GM21786 (cell line): ENCODE data around the gene EFS.

ENCODE experiments used
- ATAC-seq: cut with Tn5 transposase; IDR thresholded peaks from one replicate; pipeline ENCODE4 v1.9.1; 2021; ENCODE audit not compliant: unreplicated experiment

EFS gene

DNA sequence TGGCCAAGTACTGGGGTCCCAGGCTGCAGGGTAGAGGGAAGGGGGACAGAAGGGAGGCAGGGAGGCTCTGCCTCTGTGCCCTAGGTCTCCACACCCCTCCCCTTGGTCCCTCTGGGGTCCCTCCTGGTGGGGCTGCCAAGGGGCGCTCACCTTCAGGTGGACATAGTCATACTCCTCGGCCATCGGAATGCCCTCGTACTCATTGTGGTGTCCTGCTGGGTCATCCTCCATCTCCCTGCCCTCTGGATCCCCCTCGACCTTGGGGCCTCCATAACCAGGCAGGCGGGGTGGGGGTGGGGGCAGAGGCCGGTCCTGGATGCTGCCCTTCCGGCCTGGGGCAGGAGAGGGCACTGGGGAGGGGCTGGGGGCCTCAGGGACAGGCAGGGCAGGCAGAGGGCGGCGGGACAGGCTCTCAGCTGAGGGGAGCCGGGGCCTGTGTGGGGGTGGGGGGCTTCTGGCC lies 5.8 kb downstream of the EFS start:
- ATAC-seq: no peak

DNA sequence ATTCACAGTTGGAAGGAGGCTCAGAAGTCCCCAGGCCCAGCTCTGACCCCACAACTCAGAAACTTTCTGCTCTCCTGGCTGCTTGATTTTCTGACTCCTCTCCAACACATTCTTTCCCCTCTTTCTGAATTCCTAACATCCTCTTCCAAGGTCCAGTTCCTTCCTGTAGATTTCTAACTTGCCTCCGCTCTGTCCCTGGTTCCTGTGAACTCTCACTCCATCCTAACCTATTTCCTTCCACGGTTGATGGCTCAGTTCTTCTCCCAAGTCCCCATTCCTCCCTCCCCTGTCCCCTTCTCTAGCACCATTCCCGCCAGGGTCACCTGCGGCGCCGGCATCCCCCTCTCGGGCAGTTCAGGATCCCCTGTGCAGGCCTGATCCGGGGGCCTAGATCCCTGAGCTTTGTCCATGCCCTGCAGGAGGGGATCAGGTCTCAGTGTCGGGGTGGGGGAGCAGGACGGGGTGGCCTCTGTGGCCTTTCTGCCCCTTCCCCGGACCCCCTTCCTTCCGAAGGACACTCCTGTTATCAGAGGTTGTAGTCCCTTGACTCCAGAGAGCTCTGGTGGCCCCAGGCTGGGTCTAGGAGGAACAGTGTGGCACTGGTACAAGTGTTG lies 6.3 kb downstream of the EFS start:
- no peak for ATAC-seq

DNA sequence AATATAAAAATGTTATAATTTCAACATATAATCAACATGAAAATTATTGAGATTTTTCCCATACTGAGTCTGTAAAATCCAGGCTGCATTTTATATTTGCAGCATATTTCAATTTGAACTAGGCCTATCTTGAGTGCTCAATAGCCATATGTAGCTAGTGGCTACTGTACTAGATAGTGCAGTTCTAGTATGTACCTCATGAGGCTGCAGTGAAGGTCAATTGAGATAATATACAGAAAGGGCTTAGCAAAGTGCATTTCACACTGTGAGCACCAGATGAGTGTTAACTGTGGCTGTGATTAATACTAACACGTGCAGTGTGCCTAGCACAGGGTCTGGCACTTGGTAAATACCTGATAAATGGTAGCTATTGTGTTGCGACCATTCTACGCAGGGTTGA lies 6.9 kb downstream of the EFS start:
- no peak for ATAC-seq

DNA sequence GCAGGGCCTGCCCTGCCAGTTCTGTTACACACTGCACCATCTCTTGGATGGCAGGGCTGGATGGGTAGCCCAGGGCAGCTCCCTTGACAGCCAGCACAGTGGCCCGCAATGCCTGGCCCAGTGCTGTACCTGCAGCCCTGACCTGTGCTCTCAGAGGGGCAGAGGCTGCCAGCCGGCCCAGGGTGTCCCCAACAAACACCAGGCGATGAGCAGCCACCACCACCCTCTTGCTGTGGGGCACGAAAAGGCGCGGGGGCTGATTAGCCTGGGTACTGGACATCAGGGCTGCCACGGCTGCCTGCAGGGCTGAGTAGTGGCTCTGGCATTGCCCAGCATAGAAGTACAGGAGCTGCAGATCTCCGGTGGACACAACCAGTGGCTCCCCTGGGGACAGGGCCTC lies 7.7 kb downstream of the EFS start:
- ATAC-seq: no peak

DNA sequence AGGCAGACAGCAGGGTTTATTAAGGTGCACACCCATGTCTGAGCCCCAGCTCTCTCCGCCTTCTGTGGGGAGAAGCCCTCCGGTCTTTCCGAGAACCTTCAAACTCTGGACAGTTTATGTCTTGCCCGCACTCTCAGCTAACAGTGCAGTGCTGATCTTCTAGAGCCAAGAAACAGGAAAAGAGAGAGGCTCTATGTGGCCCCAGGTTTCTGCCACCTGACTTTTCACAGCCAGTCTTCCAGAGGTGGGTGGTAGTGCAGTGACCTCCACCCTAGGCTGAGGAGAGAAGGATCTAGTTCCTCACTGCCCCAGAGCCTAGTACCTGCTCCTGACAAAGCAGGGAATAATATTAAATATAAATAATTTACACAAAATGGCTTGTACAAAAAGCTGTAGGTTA lies 8.3 kb downstream of the EFS start:
- no peak for ATAC-seq

DNA sequence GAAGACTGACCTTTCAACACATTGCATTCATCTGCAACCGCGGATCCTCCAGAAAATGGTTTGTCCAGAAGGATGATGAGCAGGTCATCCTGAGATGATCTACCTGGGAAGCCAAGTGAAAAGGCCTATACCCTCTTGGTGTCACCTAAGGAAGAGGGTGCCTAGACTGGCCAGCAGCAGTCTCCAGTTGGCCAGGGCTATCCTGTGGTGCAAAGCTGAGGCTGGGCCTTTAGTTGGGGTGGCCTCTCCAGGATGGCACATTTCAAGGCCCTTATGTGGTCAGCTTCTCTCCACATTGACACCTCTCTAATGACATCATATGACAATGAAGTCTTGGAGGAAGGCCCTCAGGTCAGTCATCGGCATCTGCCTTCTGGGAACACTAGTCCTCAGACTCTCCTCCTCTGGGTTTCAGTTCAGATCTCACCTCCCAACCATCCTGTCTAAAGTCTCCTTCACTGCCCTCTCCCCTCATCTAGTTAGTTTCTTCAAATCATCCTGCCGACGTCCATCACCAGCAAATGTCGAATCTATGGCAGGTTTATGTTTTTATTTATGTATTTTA lies 9.0 kb downstream of the EFS start:
- no peak for ATAC-seq

DNA sequence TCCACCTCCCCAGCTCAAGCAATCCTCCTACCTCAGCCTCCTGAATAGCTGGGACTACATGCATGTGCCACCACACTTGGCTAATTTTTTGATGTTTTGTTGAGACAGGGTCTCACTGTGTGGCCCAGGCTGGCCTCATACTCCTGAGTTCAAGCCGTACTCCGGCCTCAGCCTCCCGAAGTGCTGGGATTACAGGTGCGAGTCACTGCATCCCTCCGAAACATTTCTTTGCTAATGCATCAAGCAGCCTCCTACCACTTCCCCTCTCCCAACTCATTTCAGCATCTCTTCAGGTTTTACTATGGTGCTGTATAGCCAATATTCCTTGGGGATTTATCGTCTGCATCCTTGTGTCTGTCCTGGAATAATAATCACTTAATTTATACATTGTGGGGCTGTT lies 10.0 kb downstream of the EFS start:
- ATAC-seq: no peak

DNA sequence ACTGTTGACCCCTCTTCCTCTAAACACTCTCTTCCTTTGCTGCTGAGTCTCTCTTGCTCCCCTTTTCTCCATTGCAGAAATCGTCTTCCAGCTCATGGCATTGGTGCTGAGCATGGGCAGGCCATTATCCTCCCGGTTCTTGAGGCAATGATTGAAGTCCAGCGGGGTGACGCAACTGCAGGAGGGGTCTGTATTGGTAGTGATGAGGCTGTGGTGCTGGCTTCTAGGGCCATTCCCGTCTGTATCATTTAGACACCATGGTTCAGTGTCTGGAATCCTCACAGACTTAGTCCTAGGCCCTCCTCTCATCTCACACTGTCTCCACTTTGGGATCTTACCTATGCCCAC lies 11.6 kb downstream of the EFS start:
- no peak for ATAC-seq

DNA sequence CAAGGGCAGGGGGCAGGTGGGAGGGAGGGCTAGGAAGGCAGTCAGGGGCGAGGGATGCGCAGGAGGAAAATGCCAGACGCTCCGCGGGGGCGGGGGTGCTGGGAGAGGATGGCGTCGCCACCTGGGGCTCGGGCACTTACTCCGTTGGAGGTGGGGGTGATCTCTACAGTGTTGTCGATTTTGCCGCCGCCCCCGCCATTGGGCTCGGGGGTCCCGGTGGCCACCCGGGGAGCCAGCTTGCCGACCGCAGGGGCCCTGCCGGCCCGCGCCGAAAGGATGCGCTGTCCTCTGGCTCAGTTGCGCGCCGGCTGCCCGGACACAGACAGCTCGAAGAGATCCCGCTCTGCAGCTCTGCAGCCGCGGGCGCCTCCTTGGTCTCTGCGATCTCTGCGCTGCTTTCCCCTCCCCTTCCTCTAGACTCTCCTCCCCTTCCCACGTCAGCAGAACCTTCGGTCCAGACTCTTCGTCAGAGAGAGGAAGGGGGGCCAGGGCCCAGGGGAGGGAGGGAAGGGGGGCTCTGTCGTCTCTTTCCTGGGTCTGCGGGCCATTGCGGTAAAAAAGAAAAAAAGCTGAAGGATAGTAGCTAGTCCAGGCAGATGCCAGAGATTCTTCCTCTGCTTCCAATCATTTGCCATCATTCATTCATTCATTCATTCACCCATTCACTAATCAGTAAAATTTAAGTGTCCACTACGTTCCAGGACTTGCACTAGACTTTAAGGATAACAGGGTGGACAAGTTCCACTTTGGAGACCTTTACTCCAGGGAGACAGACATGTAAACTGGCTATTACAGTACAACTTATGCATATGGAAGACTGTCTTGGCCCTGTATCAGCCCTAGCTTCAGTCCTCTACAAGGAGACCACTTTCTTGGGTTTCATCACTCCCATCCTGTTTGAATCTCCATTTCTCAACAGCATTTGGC lies 12.2 kb downstream of the EFS start, which contains the start of gene SLC22A17:
Gene SLC22A17, minus strand, starts transcription at position 382 of the 927 bp plus-strand sequence.
- no peak for ATAC-seq

DNA sequence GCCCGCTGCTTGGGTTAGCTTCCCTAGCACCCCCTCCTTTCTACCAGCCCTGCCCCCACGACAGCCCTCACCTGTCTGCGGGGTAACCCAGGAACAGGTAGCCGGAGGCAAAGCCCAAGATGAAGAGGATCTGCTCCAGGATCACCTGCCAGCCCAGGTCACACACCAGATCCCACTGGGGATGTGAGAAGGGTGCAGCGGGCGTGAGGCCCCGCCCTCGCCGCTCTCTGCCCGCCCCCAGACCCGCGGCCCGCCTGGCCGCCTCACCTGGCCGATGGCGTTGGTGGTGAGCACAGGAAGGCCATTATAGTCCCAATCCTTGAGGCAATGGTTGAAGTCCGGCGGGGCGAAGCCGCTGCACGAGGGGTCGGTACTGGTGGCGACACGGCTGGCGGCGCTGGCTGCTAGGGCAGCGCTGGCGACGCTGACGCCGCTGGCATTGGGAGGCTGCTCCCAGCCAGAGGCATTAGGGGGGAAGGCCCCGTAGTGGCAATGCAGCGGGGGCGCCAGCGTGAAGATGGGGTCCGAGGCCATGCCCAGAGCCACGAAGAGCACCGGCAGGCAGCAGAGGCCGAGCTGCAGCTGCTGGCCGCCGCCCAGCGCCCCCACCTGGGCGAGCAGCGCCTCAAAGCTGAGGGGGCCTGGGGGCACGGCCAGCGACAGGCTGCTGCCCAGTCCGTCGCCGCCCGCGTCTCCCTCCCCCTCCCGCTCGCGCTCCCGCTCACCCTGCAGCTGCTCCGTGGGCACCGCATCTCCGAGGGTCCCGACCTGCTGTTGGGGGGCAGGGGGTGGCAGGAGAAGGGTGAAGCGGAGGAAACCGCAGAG lies 13.1 kb downstream of the EFS start:
- ATAC-seq: no peak

DNA sequence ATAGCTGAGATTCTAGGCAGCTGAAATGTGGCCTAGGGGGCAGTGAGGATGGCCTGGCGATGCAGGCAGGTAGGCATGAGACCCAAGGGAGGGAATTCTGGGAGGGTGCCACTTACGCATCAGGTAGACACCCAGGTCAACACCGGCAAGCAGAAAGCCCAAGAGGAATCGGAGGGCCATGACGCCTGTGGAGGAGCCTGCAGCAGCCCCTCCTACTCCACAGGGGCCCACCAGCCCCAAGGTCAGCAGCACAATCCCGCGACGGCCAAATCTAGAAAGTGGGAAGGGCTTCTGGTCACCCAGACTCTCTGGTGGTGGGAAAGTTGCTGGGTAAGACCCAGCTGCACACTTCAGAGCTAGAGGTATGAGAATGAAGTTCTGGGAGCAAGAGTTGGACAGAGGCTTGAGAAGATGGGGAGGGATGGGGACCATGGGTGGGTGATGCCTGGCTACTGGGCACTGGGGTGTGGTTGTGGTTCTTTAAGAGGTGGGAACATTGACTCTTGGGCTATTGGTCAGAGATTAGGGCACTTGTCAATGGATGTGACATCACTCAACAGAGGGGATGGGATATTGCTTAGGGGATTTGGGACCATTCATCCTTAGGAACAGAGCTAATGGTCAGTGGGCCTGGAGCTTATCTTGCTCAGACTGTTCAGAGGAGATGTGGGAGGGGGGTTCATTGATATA lies 15.7 kb downstream of the EFS start:
- ATAC-seq: no peak

DNA sequence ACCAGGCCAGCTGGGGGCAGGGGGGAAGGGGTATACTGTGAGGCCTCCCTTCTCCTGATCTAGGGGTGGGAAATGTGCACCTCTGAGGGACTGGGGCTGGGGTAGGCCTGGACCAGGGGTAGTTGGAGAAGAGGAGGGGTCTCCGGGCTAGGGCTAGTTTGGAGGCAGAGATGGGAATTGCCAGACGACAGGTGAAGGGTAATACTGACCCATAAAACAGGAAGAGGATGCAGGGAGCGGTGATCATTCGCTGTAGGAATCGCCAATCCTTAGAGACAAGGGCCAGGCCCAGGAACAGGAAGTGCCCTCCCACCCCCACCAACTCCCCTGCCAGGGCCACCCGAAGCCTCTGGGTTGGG lies 16.7 kb downstream of the EFS start:
- no peak for ATAC-seq

DNA sequence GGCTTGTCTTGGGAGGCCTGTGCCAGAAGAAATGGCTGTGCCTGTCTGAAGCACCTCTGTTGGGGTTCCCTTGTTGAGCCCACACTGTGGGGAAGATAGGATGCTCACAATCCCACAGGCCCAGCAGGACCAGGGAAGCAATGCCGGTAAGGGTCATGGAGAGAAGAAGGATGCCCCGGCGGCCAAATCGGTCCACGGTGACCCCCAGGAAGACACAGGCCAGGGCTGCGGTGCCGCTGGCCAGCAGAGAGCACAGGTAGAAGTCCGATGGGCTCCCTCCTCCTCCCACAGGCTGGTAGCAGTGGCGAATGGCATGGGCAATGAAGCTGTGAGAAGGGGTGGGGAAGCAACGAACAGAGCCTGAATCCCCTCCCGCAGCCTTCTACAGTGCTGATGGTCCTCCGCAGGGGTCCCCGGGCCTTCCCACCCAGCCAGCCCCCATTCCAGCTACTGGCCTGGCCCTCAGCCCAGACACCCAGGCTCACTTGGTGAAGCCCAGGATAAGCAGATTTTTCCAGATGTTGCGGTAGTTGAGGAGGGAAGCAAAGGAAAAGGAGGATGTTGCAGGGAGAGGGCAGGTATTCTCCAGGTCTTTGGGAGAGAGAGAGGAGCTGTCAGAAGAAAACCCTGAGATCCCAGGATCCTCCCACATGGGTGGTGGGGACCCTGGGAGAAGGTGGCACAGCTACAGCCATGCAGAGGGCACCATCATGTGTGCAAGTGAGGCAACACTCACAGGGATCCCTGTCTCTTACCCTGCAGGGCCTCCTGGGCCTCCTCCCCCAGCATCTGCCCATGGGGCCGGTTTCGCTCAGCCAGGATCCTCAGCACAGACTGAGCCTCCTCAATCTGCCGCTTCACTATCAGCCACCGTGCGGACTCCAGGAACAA lies 17.3 kb downstream of the EFS start:
- no peak for ATAC-seq

DNA sequence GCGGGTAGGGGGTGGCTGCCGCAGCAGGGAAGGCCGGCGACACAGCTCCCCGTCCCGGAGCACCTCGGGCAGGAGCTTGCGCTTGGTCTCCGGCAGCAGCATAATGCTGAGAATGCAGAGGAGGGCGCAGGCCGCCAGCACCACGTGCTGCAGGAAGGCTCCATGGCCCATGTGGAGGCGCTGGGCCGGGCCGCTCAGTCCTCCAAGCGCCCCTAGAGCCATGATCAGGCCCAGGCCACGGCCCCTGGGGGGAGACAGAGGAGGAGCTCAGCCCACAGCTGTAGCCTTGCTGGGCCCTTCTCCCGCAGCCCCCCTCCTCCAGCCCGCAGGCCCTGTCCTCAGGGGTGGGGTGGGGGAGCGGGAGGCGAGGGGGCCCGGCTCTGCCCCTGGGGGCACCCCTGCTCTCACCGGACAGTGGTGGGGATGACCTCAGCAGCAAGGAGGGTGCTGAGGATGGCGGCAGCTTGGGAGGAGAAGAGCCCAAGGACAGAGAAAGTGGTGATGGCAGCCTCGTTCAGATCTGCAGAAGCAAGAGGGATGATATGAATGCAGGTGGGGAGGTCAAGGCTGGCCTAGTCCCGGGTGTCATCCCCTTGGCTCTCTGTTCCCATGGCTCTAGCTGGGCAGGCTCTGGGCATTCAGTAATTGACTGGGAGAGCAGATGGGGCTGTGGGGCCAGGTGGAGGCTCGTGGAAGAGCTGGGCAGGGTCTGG lies 18.1 kb downstream of the EFS start:
- no peak for ATAC-seq

DNA sequence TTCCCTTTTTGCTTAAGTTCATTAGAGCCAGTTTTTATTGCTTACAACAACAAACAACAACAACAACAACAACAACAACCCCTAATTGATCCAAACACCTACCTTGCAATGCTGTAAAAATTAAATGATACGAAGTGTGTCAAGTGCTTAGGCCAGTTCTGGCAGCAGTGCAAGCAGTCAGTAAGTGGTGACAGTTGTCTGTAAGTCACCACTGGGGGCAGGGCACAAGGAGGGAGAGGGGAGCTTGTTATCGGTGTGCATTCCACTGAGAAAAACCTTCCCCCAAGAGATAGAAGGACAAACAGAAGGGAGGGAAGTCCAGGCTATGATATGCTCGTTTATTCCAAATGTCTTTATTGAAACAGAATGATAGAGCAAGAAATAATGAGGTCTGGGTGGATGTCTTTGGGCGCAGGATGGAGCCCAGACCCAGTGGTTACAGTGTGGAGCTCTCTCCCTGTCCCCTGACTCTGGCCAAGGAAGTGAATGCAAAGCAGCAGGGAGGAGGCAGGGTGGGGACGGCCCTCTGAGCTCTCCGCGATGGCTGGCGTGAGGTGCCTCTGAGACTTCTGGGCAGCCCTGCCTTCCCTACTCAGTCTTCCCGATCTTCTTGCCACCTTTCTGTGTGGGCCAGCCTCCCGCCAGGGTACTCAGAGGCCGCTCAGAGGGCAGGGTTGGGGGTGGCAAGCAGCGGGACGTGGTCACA lies 18.8 kb downstream of the EFS start:
- no peak for ATAC-seq

DNA sequence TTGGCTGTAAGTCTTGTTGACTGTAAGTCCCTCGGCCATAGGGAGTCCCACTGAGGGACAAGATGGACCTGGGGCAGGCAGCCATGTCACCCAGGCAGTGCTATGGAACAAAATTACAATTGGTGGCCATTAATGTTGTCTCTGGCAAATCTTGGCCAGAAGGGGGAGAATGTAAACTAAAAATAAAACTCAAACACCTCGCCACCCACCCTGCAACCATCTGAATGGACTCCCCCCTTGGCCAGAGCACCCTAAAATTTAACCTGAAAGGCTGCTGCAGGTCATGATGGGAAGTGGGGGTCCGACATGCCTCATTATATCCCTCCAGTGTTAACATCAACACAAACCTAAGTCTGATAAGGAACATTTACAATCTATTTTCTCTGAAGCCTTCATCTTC lies 20.5 kb downstream of the EFS start:
- ATAC-seq: no peak

DNA sequence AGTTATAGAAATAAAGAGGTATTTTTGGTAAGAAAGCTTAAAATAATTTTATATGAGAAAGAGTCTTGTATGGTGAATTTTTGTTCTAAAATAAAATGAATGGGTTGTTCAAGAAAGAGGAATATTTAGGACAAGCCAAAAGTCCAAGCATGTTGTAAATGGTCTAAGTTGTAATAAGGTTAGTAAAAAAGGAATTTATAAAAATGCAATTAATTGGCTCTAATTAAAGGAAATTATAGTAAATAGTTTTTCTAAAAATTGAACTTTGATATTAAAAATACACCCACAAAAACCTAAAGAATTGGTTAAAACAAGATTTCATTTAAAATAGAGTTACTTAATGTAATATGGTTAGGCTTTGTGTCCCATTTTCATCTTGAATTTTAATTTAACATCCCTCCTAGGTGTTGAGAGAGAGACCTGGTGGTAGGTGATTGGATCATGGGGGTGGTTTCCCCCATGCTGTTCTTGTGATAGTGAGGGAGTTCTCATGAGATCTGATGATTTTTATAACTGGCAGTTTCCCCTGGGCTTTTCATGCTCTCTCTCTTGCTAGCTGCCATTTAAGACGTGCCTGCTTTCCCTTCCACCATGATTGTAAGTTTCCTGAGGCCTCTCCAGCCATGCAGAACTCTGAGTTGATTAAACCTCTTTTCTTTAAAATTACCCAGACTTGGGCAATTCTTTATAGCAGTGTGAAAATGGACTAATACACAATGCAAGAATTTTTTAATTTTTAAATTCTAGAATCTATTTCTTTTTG lies 25.3 kb downstream of the EFS start:
- no peak for ATAC-seq

DNA sequence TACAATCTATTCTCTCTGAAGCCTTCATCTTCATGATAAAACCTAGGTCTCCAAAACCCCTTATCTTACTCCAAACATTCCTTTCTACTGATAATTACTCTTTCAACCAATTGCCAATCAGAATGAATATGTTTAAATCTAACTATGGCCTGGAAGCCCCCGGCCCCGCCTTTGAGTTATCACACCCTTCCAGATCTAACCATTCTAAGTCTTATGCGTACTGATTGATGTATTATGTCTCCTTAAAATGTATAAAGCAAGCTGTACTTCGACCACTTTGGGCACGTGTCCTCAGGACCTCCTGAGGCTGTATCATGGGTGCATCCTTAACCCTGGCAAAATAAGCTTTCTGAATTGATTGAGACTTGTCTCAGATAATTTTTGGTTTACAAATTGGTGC lies 29.3 kb downstream of the EFS start:
- no peak for ATAC-seq
